CD4-positive, alpha-beta T cell treated with Interleukin-21 for 1 hour (primary cell): ENCODE data around the gene RNF26.

ENCODE experiments used
- DNase-seq: peaks from one replicate; pipeline ENCODE4 v3.0.0-alpha.2; 2020

The RNF26 gene

GRCh38 chr11:119334174-119334930, at the start of gene RNF26:
Gene RNF26, plus strand, starts transcription at chr11:119334527. Its CDS starts 596 bp downstream, at chr11:119335123.
- peak; percentile 97 for DNase-seq

DNA sequence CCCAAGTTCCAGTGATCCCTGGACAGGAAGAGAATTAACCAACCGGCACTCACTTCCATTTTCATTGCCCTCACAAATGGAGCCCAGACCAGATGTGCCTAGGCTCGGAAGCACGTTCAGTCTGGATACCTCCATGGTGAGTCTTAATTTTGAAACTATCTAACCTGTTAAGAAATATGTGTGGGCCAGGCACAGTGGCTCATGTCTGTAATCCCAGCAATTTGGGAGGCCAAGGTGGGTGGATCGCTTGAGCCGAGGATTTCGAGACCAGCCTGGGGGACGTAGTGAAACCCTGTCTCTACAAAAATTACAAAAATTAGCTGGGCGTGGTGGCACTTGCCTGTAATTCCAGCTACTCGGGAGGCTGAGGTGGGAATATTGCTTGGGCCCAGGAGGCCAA, 48.9 kb upstream of the RNF26 start:
- DNase-seq = no peak

GRCh38 chr11:119288219-119288618, 46.1 kb upstream of the RNF26 start:
- no peak for DNase-seq

DNA sequence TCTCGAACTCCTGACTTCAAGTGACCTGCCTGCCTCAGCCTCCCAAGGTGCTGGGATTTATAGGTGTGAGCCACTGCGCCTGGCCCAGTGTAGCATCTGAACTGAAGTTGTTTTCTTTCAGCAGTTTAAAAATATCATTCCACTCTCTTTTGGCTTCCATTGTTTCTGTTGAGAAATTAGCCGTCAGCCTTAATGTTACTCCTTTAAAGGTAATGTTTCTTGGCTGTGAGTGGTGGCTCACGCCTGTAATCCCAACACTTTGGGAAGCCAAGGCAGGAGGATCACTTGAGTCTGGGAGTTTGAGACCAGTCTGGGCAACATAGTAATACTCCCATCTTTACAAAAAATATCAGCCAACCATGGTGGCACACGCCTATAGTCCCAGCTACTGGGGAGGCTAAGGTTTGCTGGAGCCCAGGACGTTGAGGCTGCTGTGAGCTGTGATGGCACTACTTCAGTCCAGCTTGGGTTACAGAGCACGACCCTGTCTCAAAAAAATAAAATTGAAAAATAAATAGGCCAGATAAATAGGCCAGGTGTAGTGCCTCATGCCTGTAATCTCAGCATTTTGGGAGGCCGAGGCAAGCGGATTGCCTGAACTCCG, 43.3 kb upstream of the RNF26 start:
- DNase-seq = no peak

DNA sequence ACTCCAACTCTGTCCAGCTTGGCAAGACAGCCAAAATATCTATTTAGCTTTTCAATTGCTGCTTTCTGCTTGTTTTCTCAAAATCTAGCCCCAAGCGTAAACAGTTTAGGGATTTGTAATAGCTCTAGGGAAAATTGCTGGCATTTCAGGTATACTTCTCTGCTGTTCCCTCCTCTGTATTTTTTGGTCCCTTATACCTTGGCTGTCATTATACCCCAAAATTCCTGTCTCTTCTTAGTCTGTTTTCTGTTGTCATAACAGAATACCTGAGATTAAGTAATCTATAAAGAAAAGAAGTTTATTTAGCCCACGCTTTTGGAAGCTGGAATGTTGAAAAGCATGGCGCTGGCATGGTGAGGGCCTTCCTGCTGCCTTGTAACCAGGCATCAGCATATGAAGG, 40.9 kb upstream of the RNF26 start:
- DNase-seq = no peak

GRCh38 chr11:119295178-119295577, 39.1 kb upstream of the RNF26 start:
- no peak for DNase-seq

- DNase-seq = no peak
These were observed 36.4 kb upstream of the RNF26 start for GRCh38 chr11:119297938-119298337.

GRCh38 chr11:119298726-119299125, 35.6 kb upstream of the RNF26 start:
- DNase-seq = no peak

GRCh38 chr11:119299416-119299815, 34.9 kb upstream of the RNF26 start:
- no peak for DNase-seq

DNA sequence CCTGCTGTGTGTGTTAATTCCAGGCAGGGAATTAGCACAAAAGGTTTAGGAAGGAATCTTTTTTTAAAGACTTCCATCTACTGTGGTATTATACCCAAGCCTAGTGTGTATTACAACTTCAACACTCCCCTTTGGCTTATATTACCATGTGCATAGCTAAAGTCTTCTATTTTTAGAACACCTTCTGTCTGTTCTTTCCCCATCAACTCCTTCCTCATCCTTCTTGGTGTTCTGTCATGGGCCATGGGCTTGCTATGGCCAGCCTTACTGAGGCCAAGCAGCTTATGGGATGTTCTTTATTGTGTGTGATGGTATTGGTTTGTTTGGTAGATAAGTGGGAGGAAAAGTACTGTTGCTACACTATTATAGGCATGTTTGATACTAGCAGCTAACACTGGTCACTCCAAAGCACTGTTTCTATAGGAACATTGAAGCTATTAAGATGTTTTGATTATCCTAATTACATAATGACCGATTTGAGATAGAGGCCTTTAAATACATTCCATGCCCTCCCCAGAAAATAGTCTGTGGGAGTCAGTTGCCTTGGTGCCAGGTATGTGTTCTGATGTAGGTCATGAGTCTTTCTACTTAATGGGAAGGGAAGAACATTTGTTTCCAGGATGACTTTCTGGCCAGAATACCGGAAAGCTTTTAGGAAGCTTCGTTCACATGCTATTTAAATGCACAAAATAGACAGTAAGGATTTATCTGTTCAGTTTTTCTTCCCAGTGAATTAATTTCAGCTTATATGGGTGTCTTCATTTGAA, 33.9 kb upstream of the RNF26 start:
- DNase-seq = no peak

- no peak for DNase-seq
These were observed 31.1 kb upstream of the RNF26 start for GRCh38 chr11:119303227-119303718.

DNA sequence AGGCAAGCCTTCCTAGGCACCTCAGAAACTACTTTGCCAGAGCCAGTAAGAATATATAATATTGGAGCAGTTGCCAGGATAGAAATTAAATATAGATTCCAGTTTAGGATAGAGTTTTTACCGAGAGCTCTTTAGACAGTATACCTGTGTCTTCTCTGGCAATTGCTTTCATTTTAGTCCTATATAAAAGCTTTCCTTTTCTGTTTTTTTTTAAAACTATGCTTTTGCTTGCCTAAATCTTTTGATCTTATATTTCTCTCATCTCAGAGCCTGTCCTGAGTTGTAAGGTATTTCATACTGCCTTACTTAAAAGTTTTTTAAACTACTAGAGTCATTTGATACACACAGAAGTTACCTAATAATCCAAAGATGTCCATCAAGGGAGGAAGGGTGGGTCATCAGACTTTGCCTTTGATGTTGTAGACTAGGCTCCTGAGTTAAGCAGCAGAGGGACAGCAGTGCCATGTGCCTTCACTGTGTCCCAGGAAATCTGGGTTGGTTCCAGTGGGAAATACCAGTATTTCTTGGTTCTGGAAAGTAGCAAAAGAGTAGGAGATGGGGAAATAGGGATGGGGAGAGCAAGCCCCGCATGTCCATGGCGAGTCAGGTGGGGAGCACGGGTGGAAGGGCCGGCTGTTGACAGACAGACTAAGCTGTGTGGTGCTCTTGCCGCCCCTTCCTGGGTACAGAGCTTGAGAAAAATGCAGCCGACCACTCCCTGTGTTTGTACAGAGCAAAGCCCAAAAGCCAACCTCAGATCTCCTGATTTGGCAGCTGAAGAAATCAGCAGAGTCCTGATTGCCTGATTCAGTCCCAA, 28.6 kb upstream of the RNF26 start:
- no peak for DNase-seq

GRCh38 chr11:119306373-119306890, 27.9 kb upstream of the RNF26 start:
- no peak for DNase-seq

DNA sequence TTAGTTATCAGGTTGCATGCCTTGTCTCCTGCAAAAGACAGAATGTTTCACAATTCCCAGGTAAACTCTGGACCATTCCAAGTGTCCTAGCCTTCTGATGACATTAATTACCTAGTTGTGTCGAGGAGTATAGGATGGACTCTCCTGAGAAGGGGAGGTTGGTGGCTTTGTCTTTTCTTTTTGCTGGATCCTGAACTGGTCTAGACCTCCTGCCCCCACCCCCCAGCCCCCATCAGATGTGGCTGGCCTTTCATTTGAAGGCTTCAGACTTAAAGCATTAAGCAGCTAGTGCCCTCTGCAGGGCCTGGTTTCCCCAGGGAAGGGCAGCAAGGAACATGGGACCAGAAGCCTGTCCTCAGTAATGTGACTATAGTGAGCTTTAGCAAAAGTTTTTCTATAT, 27.1 kb upstream of the RNF26 start:
- no peak for DNase-seq

DNA sequence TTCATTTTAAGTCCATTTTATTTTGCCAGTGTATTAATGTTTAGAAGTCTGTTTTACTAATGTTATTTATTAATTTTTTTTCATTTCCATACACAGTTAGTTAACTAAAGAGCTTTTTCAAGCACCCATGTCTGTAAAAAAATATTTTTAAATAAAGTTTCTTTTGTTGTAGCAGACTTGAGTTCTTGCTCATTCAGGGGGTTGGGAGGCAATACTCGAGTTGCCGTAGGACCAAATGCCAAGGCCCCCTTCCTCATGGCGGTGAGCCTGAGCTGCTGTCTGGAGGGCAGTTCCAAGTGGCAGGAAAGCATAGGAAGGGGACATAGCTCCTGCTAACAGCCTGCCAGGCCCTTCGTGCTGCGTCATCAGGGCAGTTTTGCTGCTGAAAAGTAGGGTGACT, 26.4 kb upstream of the RNF26 start:
- no peak for DNase-seq

- no peak for DNase-seq
These were observed 24.9 kb upstream of the RNF26 start for GRCh38 chr11:119309411-119309810.

DNA sequence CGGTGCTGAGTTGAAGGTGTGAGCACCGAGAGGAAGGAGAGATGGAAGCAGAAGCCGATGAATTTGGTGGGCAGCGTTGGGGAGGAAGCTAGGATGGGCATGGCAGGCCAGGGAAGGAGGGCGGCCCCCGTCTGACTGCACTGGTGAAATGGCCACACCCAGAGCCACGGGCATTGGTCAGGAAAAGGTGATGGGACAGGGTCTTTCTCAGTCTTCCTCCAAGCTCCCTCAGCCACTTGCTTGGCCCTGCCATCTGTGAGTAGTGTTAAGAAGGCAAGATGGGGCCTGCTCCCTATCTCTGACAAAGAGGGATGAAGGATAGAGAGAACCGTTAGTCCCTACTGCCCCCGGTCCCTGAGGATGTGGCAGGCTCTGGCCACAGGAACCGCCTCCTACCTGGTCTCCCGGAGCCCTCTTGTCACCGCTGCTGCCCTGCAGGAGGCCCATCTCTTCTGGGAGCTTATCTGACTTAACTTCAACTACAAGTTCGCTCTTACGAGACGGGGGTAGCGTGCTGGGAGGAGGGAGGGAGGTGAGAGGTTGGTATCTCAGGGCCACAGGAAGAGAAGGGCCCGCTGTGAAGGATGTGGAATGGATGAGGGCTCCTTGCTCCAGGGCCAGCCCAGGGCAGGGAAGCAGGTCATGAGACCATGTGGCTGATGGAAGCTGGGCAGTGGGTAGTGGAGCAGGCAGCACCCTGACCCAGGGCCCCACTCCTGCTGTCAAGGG, 24.2 kb upstream of the RNF26 start:
- DNase-seq = no peak

- DNase-seq = no peak
These were observed 23.7 kb upstream of the RNF26 start for GRCh38 chr11:119310682-119311052.

DNA sequence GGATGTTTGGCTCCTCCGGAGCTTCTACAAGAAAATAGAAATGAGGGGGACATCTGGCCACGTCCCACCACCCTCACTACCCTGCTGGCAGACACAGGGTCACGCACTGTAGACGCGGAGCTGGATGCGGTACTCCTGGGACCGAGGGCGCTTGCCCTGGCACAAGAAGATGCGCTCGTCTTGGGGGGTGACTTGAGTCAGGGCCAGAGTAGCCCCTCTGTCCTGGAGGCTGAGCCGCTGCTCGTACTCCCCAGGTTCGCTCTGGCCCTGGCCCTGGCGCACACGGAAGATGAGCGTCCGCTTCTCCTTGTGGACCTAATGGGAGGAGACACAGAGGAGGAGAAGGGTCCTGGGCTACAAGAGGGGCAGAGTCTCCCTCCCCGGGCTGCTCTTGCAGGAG, 19.6 kb upstream of the RNF26 start:
- DNase-seq = no peak

DNA sequence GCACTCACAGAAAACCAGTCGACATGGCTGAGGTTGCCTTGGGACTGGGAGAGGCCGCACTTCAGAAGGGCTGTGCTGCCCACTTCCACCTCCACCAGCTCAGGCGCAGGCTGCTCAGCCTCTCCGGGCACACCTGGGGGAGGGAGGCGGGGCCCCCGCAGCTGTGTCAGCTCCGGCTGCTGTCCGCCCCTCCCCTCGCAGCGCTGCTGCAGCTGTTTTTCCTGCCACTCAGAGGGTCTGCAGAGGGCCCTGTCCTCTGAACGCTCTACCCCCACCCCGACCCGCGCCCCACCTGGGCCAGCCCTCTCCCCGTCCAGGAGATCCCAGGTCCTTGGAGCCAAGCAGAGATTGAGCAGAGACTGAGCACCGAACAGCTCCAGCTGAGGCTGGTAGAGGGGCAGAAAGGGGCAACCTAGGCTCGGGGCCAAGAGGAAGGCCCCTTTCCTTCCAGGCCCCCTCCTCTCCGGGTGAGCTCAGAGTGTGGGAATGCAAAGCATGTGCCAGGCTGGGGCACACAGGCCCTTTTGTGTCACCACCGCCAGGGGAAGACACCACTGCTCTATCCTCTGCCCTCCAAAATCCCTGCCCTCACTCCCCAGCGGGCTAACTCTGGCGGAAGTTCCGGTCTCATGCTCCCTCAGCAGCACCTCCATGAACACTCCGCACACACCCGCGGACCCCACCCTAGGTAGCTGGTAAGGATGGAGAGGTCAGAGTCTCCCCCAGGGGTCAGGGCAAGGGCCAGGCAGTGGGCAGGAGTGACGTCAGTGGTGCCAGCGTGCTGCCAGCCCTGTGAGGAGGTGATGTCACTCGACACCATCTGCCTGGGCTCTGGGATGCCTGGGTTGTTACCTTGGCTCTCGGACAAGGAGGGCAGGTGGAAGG, 19.0 kb upstream of the RNF26 start:
- DNase-seq = peak; percentile 50
